GM19372 (cell line): ENCODE results near the gene PRDM13.

Source experiments
- ATAC-seq: cut with Tn5 transposase; IDR thresholded peaks from one replicate; pipeline ENCODE4 v1.9.1; 2021; ENCODE audit warnings: mild to moderate bottlenecking, low read depth, moderate library complexity; ENCODE audit not compliant: unreplicated experiment

Gene PRDM13

DNA sequence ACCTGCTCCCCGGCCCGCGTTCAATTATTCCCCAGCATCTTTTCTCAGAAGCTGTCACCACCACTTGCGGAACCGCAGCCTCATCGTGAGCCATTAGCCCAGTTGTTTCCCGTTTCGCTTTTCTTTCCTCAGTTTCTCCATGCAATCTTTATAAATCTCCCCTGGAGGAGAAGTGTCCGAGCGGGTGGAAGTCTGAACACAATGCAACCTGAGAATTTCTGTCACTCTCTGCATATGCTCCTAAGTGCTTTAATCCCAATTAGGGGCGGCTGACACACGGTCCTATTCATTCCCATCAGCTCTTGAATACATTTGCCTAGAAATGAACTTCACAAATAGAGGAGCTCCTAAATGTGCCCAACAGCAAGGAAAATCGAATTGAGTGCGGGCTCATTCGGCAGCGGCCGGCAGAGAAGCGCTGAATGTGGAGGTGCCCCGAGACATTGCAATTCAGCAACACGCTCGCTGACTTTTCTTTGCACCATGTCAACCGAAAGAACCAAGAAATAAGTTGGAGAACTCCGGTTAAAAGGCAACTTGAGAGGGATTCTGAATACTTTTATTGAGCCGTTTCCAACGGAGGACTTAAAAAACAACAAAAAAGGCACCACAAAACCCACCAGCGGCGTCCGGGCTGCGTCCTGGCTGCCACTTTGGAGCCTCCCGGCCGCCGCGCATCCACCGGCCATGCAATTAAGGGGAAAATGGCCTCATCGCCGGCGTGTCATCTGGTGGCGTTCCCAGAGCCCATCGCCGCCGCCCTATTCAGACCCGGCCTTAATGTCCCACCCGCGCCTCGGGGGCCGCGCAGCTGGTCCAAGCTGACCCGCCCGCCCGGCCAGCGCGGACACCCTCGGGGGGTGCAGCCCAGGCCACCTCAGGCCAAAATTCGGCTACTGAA is 3.9 kb upstream of the PRDM13 start:
- ATAC-seq, result no peak

- no peak for ATAC-seq
Measured at GRCh38 chr6:99603421-99604165, 3.0 kb upstream of the PRDM13 start.

DNA sequence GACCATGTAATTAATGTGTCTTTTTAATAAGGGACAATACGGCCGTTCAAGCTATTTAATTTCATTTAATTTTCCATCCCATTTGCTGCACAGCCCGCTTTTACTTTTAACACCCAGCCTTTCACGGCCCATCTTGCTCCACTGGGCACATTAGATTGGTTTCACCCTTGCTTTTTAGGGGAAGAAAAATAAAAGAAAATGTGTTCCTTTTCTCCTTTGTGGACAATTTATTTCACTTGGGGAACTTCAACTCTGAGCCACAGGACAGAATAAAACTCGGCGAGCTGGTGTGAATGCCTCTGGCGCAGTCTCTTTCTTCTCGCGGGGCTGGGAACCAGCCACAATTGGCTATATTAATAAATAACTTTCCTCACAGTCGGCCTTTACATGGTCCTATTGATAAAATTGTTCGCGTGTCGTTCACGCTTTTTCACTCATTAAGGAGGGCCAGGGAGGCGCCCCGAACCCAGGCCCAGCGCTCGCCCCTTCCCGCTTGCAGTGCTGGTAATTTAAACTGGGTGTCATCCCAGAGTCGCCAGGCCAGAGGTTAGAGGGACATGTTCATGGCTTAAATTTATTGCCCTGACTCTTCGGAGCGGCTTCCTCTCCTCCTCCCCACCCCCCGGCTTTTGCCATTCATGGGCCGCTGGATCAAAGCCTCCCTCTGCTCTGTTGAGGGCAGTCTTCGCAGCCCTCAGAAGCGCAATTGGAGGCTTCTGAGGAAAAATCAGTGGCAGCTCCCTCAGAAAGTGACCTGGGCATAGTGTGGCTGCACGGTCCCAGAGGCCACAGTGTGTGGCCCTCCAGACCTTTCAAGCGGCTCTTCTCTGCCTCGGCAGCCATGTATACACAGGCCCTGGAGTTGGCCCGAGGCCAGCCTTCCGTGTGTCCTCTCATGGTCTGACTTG is 2.2 kb upstream of the PRDM13 start:
- no peak for ATAC-seq

GRCh38 chr6:99605074-99605734 is 1.4 kb upstream of the PRDM13 start:
- ATAC-seq, result no peak

GRCh38 chr6:99605911-99606655 is 550 bp upstream of the PRDM13 start:
- no peak for ATAC-seq

GRCh38 chr6:99607416-99608036 is 893 bp downstream of the PRDM13 start:
- no peak for ATAC-seq

- ATAC-seq, result no peak
Measured at GRCh38 chr6:99608059-99608885, 1.6 kb downstream of the PRDM13 start.

- ATAC-seq, result no peak
Measured at GRCh38 chr6:99608886-99609482, 2.4 kb downstream of the PRDM13 start.

- ATAC-seq, result no peak
Measured at GRCh38 chr6:99609905-99610489, 3.4 kb downstream of the PRDM13 start.

DNA sequence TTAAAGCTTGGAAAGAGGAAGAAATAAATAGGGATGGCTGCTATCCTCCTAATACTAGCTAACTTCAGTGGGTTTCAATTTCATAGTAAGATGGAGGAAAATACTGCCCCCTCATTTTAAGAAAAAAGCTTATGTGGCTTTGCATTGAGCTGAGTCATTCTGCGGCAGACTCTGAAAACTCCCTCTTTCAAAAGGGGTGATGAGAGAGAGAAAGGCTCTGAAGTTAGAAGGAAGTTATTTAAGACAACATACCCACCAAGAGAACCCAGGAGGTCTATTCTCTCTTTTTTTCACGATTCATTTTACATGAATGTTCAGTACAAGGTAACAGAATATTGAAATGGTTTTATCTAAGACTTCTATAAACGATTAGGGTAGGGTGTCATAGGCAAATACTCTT is 4.5 kb downstream of the PRDM13 start:
- peak; percentile 41 for ATAC-seq

DNA sequence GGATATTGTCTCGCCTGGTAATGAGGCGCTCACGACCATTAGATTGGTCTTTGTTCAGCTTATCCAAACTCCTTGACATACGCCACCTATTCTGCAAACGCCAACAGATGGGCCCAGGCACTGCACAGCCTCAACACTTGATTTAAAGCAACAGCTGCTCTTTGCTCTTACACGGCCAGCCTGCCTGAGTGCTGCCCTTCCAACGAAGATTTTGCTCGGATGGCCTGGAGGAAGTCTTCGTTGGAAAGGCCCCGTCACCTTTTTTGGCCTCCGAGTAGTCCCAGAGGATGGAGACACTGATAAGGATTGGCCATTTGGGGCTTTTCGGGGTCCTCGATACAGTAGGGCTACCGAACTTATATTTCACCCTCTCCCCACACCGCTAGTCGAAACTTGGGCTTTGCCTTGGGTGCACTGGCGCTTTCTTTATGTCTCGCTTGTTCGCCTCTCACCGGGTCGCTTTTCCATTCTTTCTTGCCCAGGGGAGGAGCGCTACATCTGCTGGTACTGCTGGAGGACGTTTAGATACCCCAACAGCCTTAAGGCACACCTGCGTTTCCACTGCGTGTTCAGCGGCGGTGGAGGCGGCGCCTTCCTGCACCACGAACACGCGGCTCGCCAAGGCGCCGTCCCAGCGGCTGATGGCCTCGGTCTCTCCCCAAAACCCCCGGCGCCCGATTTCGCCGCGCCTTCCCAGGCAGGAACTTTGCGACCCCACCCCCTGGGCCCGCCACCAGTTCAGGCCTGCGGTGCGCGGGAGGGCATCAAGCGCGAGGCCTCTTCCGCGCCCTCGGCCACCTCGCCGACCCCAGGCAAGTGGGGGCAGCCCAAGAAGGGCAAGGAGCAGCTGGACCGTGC is 6.1 kb downstream of the PRDM13 start:
- peak; percentile 15 for ATAC-seq

DNA sequence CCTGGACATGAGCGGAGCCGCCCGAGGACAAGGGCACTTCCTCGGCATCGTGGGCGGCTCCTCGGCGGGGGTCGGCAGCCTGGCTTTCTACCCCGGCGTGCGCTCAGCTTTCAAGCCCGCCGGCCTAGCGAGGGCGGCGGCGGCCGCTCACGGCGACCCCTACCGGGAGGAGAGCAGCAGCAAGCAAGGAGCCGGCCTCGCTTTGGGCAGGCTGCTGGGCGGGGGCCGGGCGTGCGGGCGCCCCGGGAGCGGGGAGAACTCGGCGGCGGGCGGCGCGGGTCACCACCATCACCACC is 6.7 kb downstream of the PRDM13 start:
- ATAC-seq, result peak; percentile 58

DNA sequence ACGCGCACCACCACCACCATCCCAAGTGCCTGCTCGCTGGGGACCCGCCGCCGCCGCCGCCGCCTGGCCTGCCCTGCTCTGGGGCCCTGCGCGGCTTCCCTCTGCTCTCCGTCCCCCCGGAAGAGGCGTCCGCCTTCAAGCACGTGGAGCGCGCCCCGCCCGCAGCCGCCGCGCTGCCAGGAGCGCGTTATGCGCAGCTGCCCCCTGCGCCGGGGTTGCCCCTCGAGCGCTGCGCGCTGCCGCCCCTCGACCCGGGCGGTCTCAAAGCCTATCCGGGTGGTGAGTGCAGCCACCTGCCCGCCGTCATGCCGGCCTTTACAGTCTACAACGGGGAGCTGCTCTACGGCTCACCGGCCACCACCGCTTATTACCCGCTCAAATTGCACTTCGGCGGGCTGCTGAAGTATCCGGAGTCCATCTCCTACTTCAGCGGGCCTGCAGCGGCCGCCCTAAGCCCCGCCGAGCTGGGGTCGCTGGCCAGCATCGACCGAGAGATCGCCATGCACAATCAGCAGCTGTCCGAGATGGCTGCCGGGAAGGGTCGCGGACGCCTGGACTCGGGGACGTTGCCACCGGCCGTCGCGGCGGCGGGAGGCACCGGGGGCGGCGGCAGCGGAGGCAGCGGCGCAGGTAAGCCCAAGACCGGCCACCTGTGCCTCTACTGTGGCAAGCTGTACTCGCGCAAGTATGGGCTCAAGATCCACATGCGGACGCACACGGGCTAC is 7.2 kb downstream of the PRDM13 start:
- ATAC-seq, result peak; percentile 65

DNA sequence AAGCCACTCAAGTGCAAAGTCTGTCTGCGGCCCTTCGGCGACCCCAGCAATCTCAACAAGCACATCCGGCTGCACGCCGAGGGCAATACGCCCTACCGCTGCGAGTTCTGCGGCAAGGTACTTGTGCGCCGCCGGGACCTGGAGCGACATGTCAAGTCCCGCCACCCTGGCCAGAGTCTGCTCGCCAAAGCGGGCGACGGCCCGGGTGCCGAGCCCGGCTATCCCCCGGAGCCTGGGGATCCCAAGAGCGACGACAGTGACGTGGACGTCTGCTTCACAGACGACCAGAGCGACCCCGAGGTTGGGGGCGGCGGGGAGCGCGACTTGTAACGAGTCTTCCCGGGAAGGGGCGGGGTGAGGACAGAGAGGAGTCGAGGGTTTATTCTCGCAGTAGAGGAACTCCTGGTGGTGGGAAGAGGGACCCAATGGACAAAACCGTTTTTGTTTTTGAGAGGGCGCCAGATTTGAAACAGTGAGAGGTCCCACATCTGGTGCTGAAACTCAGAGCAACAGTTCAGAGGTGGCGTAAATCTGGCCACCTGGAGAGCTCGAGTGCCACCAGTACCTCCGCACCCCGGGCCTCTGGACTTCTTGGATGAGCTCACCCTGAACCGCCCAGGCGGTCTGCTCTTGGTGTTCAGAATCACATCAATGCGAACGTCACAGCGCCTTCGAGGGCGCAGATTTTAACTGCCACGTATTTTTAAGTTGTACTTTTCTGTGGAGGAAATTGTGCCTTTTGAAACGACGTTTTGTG is 8.0 kb downstream of the PRDM13 start:
- no peak for ATAC-seq

- ATAC-seq, result no peak
Measured at GRCh38 chr6:99617131-99617530, 10.5 kb downstream of the PRDM13 start.
